Heart right ventricle (tissue), 16 donors: Measurements from ENCODE around the gene SRGAP2C. TPM values are rescaled to one million over a fixed set of nuclear protein-coding genes. Genes with fewer than 3 reads are reported as not detected.
A peak's percentile ranks its signal among the peaks of the same experiment; 100 is the strongest.
"Not testable (repeated sequence)": the region's sequence is repeated elsewhere in the genome, so short reads cannot be mapped to it uniquely, and the experiment has no call there.

ENCODE experiments used
- ATAC-seq, 8 donors: fragments of 200-7000 bp; cut with Tn5 transposase; one replicate each; pipeline ENCODE4 v1.9.1; 2020; ENCODE audit warnings: mild to moderate bottlenecking in 8 of 8, moderate library complexity in 8 of 8, moderate number of reproducible peaks in 1 of 8
- DNase-seq, 2 donors: peaks; one replicate each; pipeline ENCODE4 v3.0.0-alpha.2; 2020
- H3K27ac ChIP-seq, 10 donors: fragments of 200-600 bp; sonication (generic) in 2 of 10; one replicate each; pipeline versions ENCODE4 v1.5.0 to v1.8.0; 2020 to 2022; ENCODE audit warnings: mild to moderate bottlenecking in 3 of 10
- H3K27me3 ChIP-seq, 7 donors: fragments of 200-600 bp; one replicate each; pipeline ENCODE4 v1.8.0; 2021 to 2022; ENCODE audit warnings: mild to moderate bottlenecking in 2 of 7
- H3K36me3 ChIP-seq, 9 donors: fragments of 200-600 bp; sonication (generic) in 1 of 9; one replicate each; pipeline versions ENCODE4 v1.5.0 to v1.8.0; 2020 to 2022; ENCODE audit warnings: mild to moderate bottlenecking in 2 of 9
- H3K4me1 ChIP-seq, 9 donors: fragments of 200-600 bp; sonication (generic) in 1 of 9; one replicate each; pipeline versions ENCODE4 v1.5.0 to v1.8.0; 2020 to 2022; ENCODE audit warnings: mild to moderate bottlenecking in 4 of 9
- H3K4me3 ChIP-seq, 10 donors: fragments of 200-600 bp; sonication (generic) in 2 of 10; one replicate each; pipeline versions ENCODE4 v1.5.0 to v1.8.0; 2020 to 2022; ENCODE audit warnings: mild to moderate bottlenecking in 7 of 10, moderate library complexity in 2 of 10
- H3K9me3 ChIP-seq, 11 donors: fragments of 200-600 bp in 10 of 11; sonication (generic) in 2 of 11; one replicate each; pipeline versions ENCODE4 v1.5.0 to v1.8.0; 2013 to 2022; ENCODE audit warnings: mild to moderate bottlenecking in 2 of 11, control low read depth in 1 of 11, moderate library complexity in 1 of 11
- WGBS, 2 donors: extraction: QIAGEN DNeasy Blood & Tissue Kit; methylation state at CpG; one replicate each; pipeline ENCODE4 v1.1.7; 2013; ENCODE audit warnings: inconsistent platforms in 1 of 2; 5-methylcytosine and 5-hydroxymethylcytosine counted together
- intact Hi-C, 10 donors: fragments of 100-400 bp; cut with DNase I; formaldehyde crosslinking; loops; one replicate each; pipeline versions ENCODE4 v1.11.1 to v1.14.2; 2022
- polyA plus RNA-seq, 2 donors: library from polyadenylated mRNA; stranded (reverse); fragments of 200-250 nt; gene quantifications; one replicate each; pipeline ENCODE4 v1.2.3, GENCODE V29; 2013
- total RNA-seq, 10 donors: library from RNA; stranded (reverse); fragmentation: NEBNext Ultra II Directional in 3 of 10; extraction: Animal tissue kit (Norgen Biotek cat#: 25700) in 3 of 10; gene quantifications; one replicate each; pipeline versions ENCODE4 v1.2.1 to v1.2.4, GENCODE V29; 2021 to 2023
- donor health status: Arrhythmogenic right ventricular cardiomyopathy.
- donor health status: ischemic (EF 13 %, LVEDD 7.1; RV severe dilation, severe dysfunction).
- donor health status: healthy with polysubstance abuse.
- donor health status: DM: no; HTN: yes; CAD: no.
- donor health status: DM: no; HTN: no; CAD: no.
- donor health status: ischemic (EF 25% LVEDD 6.9; RV normal size, moderate dysfunction).
- donor health status: ischemic (EF 25% LVEDD 5.7; RV mildly dilated, moderate dysfunction).
- donor health status: healthy.
- donor health status: DM: yes; HTN: yes; CAD: no.
- donor health status: Ischemic cardiomyopathy.
- donor health status: ischemic (EF 35%, LVEDD 5.7; RV mildly dilated, moderate dysfunction).
- donor health status: nonischemic (EF 11% LVEDD 7.7; RV severe dilation, severe dysfunction).
- donor health status: DM: yes; HTN: yes; CAD: no.
- donor health status: PGD.
- donor health status: ischemic (EF 29% LVEDD 5.4; RV normal size, mild dysfunction).
- donor health status: nonischemic (EF 23%, LVEDD 6.1; RV moderate dilation, normal function).

SRGAP2C gene
- total and polyA plus RNA-seq, 12 donors, result 3.3 to 13.4 (median 9.5) TPM

DNA sequence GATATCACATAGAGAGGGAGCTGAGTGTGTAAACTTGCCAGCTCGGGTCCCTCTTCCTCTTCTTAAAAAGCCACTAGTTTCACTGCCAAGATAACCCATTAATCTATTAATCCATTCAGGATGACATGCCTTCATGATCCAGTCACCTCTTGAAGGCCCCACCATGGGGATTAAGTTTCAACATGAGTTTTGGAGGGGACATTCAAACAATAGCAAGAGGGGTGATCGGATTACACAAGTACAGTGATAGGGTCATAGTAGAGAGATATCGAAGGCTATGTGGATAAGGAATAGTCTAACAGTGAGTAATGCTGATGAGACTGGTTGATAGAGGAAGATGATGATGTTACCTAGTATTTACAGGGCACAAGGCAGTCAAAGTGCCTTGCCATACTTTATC lies 18.2 kb downstream of the SRGAP2C start:
- H3K36me3 ChIP-seq, H3K27me3 ChIP-seq, ATAC-seq, intact Hi-C loops, H3K4me1 ChIP-seq, H3K27ac ChIP-seq, DNase-seq, H3K9me3 ChIP-seq, H3K4me3 ChIP-seq: not testable (repeated sequence)
- WGBS, 2 donors, result 85 to 90% methylated on average over 3 of the region's 3 CpGs

- DNase-seq, H3K4me1 ChIP-seq, H3K27me3 ChIP-seq, H3K4me3 ChIP-seq, H3K36me3 ChIP-seq, intact Hi-C loops, H3K27ac ChIP-seq, H3K9me3 ChIP-seq: not testable (repeated sequence)
- 76 to 82% methylated on average over 1 to 3 of the region's 8 CpGs for WGBS, 2 donors
- peak in 1 of 8 donors; percentile 27 for ATAC-seq
Measured at GRCh38 chr1:121205786-121206711, 21.3 kb downstream of the SRGAP2C start.

- DNase-seq, H3K4me1 ChIP-seq, H3K9me3 ChIP-seq, H3K27ac ChIP-seq, ATAC-seq, H3K36me3 ChIP-seq, H3K27me3 ChIP-seq, H3K4me3 ChIP-seq, intact Hi-C loops: not testable (repeated sequence)
- WGBS, 2 donors, result 97 to 100% methylated on average over 1 of the region's 2 CpGs
Measured at GRCh38 chr1:121207328-121207727, 22.6 kb downstream of the SRGAP2C start.

GRCh38 chr1:121208375-121208774 lies 23.6 kb downstream of the SRGAP2C start:
- 83 to 85% methylated on average over 4 to 5 of the region's 6 CpGs for WGBS, 2 donors
- not testable (repeated sequence) for ATAC-seq, H3K9me3 ChIP-seq

DNA sequence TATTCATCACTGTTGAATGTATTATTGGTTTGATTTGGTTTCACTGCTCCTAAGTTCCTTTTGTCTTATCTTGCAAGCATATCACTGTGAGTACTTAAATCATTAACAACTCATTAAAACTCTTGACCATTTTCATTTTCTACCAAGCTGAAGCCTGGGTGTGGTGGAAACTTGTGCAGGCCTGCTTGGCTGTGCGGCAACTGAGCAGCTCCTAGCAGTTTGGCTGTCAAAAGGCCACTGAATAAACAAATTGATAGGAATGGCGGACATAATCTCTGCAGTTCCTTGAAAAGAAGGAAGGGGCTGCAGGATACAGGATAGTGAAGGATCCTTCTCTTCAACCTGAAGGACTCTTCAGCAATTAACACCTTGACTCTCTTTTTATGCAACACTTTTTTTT lies 26.0 kb downstream of the SRGAP2C start:
- WGBS, 2 donors, result 57 to 70% methylated on average over 1 to 2 of the region's 2 CpGs
- H3K27me3 ChIP-seq, H3K36me3 ChIP-seq, H3K4me3 ChIP-seq, H3K27ac ChIP-seq, H3K4me1 ChIP-seq, intact Hi-C loops, ATAC-seq, DNase-seq, H3K9me3 ChIP-seq: not testable (repeated sequence)

More at GRCh38 chr1:121208375-121208774, 23.6 kb downstream of the SRGAP2C start:
- DNase-seq, H3K4me3 ChIP-seq, H3K27ac ChIP-seq, H3K36me3 ChIP-seq, intact Hi-C loops, H3K4me1 ChIP-seq, H3K27me3 ChIP-seq: not testable (repeated sequence)

- H3K4me1 ChIP-seq, H3K27ac ChIP-seq, H3K4me3 ChIP-seq, H3K27me3 ChIP-seq, H3K9me3 ChIP-seq, H3K36me3 ChIP-seq, intact Hi-C loops, DNase-seq: not testable (repeated sequence)
- peak in 1 of 8 donors; percentile 54 for ATAC-seq
- WGBS, 2 donors, result 74 to 81% methylated on average over 7 of the region's 9 CpGs
Measured at GRCh38 chr1:121213491-121213890, 28.7 kb downstream of the SRGAP2C start.

GRCh38 chr1:121214544-121215156 lies 29.9 kb downstream of the SRGAP2C start:
- H3K27ac ChIP-seq, H3K4me1 ChIP-seq, H3K9me3 ChIP-seq, H3K36me3 ChIP-seq, H3K4me3 ChIP-seq, intact Hi-C loops, DNase-seq, H3K27me3 ChIP-seq: not testable (repeated sequence)
- 60% methylated on average over 1 of the region's 5 CpGs; no CpG with 5 or more reads in 1 of the 2 donors for whole genome bisulfite sequencing, 2 donors
- peak in 7 of 8 donors; percentile 68 to 87 (median 77) for ATAC-seq

GRCh38 chr1:121215699-121216417 lies 31.1 kb downstream of the SRGAP2C start:
- DNase-seq, H3K4me1 ChIP-seq, H3K4me3 ChIP-seq, H3K27ac ChIP-seq, H3K9me3 ChIP-seq, intact Hi-C loops, ATAC-seq, H3K27me3 ChIP-seq, H3K36me3 ChIP-seq: not testable (repeated sequence)
- 36 to 64% methylated on average over 1 of the region's 1 CpG for WGBS, 2 donors

GRCh38 chr1:121216676-121217075 lies 31.9 kb downstream of the SRGAP2C start:
- ATAC-seq, H3K9me3 ChIP-seq, DNase-seq, intact Hi-C loops, H3K4me3 ChIP-seq, H3K4me1 ChIP-seq, H3K27ac ChIP-seq, H3K36me3 ChIP-seq, H3K27me3 ChIP-seq: not testable (repeated sequence)
- no CpG with 5 or more reads among the region's 1 CpG for WGBS, 2 donors

DNA sequence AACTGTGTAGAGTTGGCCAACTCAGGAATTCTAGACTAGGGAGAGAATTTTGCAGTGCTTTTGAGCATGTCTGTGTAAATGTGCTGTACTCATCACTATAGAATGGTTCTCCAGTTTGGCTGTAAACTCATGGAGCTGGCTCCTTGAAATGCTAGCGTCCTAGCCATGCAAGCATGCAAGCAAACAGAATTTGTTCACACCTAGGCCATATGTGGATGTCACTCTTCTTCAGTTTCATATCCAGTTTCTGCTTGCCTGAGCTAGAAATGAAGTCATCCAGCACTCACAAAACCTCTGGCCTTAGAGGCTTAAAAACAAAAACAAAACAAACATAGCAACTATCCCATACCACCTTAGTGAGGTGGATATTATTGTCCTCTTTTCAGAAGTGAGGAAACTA lies 37.0 kb downstream of the SRGAP2C start:
- H3K4me1 ChIP-seq, intact Hi-C loops, H3K27me3 ChIP-seq: not testable (repeated sequence)

GRCh38 chr1:121224714-121225113 lies 39.9 kb downstream of the SRGAP2C start:
- H3K27me3 ChIP-seq, H3K36me3 ChIP-seq, H3K9me3 ChIP-seq, H3K4me3 ChIP-seq, DNase-seq, intact Hi-C loops, H3K4me1 ChIP-seq, H3K27ac ChIP-seq: not testable (repeated sequence)
- WGBS, 2 donors, result 23 to 40% methylated on average over 3 of the region's 4 CpGs
- ATAC-seq, result peak; percentile 39 to 87 (median 76)

More for the DNA sequence above, 37.0 kb downstream of the SRGAP2C start:
- WGBS, 2 donors, result 94 to 95% methylated on average over 1 of the region's 1 CpG
- DNase-seq, H3K36me3 ChIP-seq, H3K4me3 ChIP-seq, H3K27ac ChIP-seq, H3K9me3 ChIP-seq: not testable (repeated sequence)
- peak in 1 of 8 donors; percentile 8 for ATAC-seq
